HG03025 (cell line): ENCODE measurements around the gene SLC10A3.

ENCODE experiments used
- ATAC-seq: cut with Tn5 transposase; IDR thresholded peaks from one replicate; pipeline ENCODE4 v1.9.1; 2021; ENCODE audit warnings: mild to moderate bottlenecking, moderate library complexity; ENCODE audit not compliant: unreplicated experiment, low FRiP score

Gene SLC10A3, protein sequence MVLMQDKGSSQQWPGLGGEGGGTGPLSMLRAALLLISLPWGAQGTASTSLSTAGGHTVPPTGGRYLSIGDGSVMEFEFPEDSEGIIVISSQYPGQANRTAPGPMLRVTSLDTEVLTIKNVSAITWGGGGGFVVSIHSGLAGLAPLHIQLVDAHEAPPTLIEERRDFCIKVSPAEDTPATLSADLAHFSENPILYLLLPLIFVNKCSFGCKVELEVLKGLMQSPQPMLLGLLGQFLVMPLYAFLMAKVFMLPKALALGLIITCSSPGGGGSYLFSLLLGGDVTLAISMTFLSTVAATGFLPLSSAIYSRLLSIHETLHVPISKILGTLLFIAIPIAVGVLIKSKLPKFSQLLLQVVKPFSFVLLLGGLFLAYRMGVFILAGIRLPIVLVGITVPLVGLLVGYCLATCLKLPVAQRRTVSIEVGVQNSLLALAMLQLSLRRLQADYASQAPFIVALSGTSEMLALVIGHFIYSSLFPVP

DNA sequence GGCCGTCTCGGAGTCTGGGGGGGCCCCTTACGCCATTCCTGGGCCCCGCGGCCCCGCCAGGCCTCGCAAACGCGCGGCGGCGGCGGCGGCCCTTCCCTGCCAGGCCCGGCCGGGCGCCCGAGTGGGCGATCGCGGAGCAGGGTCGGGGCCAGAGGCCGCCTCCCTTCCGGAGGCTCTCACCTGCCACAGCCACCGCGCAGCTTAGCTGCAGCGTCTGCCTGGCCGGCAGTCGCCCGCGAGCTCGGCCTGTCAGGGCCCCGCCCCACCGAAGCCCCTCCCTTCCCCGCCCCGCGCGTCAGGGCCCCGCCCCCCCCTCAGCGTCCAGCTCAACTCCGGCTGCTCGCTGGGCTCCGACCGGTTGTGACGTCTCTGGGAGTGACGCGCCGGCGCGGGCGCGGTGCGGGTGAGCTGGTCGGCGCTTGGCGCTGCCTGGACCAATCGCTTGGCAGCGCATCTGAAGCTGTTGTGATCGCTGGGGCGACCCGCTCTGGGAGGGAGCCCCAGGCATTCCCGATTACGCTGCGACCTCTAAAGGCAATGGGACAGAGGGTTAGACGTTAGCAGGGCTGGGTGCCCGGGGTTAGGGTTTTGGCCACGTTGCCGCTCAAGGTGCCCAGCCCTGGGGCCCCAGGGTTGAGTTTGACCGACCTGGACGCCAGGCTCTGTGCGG, at the start of gene SLC10A3:
Gene SLC10A3 (minus strand): TSS at position 216 of the 670 bp plus-strand sequence. CDS start 1,689 bp downstream, outside the sequence.
- peak; percentile 50 for ATAC-seq

DNA sequence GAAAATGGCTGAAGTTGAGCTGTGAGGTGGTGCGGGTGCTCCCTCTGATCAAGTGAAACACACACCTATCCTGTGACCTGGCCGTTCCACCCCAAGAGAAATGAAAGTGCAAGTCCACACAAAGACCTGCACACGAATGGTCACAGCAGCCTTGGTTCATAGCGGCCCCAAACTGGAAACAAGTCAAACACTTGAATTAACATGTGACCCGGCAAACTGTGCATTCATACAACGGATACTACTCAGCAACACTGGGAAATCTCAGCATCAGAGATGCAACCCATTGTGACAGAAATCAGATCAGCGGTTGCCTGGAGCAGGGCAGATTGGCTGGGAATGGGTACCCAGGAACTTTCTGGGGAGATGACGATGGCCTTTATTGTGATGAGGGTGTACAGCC, 48.6 kb upstream of the SLC10A3 start:
- ATAC-seq, result no peak

DNA sequence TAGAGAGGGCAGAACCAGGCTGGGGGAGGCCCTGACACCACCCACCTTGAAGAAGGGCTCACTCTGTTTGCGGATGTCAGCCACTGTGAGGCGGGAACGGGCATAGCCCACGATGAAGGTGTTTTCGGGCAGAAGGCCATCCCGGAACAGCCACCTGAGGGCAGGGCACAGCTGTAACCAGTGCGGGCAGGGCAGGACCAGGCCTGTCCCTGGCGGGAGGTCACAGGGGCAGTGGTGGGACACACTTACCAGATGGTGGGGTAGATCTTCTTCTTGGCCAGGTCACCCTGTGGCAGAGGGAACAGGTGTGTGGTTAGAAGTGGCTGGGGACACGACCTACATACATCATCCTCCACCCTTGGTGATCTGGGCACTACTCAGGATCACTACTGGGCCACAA, 45.5 kb upstream of the SLC10A3 start:
- no peak for ATAC-seq

DNA sequence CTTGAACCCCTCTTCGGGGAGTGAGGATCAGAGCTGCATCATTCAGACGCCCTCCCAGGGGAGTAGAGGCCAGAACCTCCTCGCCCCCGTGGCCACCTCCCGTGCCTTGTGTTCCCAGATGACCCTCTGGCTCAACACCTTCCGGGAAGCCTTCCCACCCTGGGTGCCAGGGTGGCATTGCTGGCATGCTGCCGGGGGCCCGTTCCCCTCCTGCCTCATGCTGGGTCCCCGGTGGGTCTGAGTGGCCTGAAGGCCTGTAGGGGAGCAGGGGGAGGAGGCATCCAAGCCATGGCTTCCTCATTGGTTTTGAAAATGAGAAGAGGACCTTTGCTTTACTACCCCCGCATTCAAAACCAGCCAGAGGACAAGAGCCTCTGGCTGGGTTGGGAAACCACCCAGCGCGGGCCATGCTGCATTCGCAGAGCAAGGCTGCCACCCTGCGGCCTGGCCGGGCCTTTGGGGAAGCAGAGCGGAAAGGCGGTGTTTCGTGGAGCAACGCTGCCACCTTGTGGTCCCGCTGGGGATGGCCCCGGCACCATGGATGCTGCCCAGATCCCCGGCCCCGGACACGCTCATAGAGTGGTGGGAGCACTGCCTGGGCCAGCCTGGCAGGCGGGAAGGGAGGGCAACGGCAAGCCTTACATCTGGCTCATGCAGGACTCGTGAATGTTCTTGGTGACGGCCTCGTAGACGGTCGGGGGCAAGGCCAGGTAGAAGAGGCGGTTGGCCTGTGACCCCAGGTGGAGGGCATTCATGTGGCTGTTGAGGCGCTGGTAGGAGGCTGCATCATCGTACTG, 44.3 kb upstream of the SLC10A3 start:
- peak; percentile 78 for ATAC-seq

DNA sequence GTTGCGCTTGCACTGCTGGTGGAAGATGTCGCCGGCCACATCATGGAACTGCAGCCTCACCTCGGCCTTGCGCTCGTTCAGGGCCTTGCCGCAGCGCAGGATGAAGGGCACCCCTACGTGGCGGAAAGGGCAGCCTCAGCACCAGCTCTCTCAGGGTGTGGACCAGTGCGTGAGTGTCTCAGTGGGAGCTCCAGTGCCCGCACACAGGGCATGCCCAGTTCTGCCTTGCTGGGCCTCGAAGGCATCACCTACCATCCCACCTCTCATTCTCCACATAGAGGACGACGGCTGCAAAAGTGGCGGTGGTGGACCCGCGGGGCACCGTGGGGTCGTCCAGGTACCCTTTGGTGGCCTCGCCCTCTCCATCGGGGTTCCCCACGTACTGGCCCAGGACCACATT, 42.3 kb upstream of the SLC10A3 start:
- ATAC-seq, result no peak

DNA sequence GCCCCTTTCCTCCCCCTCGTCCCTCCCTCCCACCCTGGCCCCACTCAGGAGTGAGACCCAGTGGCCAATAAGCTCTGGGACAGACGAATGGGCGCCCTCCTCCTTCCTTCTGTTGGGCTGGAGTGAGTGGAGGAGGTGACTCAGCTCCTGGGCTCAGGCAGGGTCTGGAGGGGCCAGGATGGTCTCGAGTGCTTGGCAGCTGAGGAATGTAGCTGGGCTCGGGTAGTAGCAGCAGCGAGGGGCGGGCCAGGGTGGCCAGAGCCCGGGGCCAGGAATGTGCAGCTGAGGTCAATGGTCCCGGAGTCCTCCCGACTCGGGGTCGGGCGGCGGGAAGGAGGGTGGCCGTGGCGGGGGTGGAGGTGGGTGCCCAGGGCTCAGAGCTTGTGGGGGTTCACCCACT, 41.2 kb upstream of the SLC10A3 start:
- ATAC-seq, result no peak

DNA sequence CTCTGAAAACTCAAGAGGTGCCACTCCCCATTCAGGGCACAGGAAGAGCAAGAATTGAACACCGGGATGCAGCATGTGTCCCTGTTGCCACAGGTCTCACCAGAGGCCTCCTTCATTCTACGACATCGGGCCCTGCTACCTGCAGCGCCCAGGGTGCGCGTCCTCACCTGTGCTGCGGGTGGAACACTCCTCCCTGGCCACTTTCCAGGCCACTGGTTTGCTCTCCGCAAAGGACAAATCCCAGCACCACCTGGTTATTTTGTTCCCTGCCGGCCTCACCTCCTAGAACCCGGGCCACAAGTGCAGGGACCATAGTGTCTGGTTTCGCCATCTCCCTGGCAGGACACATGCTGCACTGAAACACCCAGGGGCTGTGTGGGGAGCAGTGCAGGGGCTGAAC, 39.9 kb upstream of the SLC10A3 start:
- no peak for ATAC-seq

DNA sequence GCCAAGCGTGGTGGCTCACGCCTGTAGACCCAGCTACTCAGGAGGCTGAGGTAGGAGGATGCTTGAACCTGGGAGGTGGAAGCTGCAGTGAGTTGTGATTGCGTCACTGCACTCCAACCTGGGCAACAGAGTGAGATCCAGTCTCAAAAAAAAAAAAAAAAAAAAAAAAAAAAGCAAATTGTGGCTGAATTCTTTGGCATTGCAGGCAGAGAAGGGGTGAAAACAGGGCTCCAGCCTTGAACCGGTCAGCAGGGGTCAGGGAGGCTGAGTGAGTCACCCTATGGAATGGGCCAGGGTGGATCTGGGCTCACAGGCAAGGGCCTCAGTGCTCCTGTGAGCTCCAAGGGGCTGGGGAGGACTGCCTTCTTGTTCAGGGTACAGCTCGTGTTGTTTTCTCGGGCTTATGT, 38.8 kb upstream of the SLC10A3 start:
- ATAC-seq, result no peak

DNA sequence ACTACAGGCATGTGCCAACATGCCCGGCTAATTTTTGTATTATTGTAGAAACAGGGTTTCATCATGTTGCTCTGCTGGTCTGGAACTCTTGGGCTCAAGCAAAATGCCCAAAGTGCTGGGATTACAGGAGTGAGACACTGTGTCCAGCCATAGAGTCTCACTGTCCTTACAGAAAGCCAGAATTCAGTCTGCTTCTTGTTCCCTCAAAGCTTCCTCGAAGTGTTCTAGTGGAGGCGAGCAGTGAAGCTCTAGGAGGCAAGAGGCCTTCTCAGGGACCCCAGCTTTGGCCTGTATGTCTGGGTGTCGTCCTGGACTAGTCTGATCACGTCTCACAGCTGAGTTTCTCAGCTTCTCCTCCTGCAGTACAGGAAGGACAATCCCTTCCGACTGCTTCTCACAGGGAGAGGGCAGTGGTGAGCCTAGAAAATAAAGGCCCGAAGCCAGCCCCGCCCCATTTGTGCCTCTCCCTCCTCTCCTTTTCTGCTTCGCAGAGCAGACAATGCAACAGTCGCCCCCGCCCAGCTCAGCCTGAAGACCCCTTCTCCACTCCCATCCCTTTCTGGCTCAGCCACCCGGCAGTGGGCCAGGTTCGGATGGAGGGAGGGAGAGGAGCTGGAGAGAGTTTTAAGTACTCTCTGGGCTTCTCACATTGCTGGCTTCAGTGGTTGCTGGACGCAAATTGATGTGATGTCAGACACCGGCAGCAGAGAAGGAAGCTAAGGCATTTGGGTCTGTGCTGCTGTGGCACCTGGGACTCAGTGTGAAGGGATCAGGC, 36.7 kb upstream of the SLC10A3 start:
- no peak for ATAC-seq

DNA sequence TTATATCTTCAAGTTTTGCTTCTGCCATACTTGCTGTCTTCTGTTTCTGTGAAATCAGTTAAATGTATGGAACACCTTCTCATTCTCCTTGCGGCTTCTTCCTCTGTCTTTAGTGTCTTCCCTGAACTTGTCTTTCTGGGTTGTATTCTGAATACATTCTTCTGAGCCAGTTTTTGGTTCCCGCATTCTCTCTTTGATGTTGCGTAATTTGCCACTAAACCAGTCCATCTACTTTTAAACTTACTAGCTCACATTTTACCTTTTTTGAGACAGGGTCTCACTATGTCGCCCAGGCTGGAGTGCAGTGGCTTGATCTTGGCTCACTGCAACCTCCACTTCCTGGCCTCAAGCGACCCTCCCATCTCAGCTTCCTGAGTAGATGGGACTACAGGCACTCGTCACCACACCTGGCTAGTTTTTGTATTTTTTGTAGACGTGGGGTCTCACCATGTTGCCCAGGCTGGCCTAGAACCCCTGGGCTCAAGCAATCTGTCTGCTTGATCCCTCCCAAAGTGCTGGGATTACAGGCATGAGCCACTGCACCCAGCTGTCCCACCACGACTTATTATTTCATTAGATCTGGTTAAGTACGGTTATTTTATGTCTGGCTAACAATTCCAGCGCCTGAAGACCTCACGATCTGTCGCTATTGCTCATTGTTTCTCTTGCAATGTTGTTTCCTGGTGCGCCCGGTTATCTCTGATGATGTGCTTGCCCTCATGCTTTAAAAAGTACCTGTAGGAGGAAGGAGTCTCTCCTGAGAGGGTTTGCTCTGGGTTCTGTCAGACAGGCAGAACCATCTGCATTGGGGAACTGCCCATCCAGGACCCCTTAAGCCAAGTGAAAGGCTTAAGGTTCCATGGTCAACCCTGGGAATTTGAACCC, 35.4 kb upstream of the SLC10A3 start:
- no peak for ATAC-seq

DNA sequence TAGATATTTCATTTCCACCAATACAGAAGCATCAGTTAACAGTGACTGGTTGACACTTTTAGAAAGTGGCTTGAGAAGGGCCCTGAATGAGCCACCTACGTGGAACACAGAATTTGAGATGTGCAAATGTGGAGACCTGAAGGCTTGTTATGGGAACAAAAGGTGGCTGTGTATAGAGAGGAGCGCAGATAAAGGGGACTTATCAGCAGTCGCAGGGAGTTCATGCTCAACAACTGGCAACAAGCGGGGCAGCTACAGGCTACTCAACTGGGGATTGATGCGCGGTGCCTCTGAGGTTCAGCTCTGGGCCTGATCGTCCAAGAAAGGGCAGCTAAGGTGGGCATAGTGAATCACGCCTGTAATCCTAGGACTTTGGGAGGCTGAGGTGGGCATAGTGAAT, 29.0 kb upstream of the SLC10A3 start:
- no peak for ATAC-seq

DNA sequence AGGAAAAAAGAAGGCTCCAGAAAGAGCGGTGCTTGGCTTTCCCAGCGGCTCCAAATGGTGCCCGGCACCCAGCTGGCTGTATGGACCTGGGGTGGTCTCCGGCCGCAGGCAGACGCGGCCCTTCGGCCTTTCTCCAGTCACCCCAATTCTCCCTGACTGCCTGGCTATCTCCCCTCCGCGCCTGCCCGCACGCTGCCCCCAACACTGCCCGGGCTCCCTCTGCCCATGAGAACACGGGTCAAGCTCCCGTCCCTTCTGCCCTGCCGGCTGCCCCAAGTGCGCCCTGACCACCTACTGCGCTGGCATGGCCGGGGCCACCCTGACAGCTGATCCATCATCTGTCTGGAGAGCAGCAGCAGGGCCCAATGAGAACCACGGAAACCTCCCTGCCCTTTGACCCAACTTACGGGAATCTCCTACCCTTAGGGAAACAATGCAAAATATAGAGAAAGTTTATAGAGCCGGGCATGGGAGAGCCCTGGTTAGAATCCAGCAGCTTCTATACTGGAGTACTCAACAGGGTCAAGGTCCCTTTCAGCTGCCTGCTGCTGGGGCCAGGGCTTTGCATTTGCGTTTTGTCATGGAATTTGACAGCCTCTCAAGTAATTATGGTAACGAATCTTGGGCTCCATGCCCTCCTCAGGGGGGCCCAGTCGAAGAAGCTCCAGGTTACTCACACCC, 26.8 kb upstream of the SLC10A3 start:
- no peak for ATAC-seq

DNA sequence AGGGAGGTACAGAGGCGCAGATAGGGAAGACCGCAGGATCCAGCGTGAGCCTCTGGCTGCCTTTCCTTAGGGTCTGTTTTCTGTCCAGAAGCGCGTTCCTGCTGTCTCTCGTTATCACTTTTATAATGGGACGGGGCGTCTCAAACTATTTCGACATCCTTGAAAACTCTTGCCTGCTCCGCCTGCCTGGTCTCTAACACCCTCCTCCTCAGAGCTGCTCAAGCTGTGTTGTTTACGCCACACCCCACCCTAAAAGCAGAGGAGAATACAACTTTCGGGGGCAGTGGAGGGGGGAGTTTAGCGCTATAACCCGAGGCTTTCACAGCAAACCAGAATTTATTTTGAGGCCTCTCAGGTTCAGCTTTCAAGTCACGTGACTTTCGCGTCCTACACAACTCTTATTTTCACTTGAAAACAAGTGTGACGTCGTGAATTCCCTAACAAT, 26.2 kb upstream of the SLC10A3 start:
- no peak for ATAC-seq

DNA sequence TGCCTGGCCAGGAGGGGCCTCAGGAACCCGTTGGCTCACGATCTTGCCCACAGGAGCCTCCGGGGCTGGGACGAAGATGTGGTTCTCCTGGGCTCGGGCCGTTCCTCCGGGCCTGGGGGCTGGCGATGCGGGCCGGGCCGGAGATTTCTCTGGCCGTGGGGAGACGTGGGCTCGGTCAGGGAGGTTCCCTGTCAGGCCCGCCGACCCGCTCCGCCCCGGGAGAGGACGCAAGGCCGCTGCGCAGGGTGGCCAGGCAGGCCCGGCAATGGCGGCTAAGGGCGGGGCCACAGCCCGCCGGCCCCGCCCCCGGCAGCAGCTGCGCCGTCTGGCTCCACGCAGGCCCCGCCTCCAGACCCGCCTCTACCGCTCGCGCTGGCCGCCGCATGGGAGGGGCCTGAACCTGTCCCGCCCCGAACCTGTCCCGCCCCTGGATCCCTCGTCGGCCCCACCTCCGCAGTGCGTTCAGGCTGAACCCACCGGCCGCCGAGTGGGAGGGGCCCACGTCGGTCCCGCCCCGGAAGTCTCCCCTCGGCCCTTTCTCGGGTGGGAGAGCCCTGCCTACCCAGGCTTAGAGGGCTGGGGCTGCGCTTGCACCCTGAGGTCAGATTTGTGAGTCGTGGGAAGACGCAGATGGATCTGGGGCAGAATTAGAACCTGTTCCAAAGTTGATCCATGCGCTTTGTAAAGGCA, 25.7 kb upstream of the SLC10A3 start, which contains the start of gene FAM3A:
Gene FAM3A (minus strand): TSS at position 267 of the 690 bp plus-strand sequence. CDS start 460 bp downstream, outside the sequence.
- peak; percentile 78 for ATAC-seq

DNA sequence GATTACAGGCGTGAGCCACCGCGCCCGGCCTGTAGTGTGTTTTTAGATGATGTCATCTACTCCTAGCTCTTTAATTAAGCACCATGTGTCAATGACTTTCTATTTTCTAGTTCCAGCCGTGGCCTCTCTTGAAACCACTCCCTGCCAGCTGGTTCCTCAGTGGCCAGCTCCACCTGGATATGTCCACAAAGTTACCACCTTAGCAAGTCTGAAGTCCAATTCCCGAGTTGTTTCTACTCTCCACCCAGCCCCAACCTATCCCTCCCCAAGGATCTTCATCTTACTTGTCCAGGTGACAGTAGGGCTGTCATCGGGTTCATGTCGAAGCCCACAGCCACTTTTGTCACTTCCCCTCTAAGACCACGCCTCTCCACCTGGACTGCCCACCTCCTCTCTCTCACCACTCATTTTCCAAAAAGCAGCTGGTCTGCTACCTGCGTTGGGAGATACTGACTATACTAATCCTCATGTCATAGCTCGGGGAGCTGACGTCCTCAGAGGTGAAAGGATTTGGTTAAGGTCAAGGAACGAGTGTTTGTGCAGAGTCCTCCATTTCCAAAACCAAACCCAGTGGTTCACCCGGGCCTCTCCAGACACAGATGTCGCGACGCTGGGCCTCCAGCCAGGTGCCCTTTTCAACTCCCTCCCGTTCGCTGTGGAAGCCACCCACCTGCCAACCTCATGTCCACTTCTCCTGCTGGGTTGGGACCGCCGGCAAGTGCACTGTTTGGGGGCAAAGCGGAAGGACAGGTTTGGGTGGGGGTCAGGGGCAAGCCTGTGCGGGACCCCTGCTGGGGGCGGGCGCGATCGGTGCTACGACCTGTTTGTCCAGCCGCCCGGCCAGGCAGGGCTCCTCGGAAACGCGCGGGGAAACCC, 24.9 kb upstream of the SLC10A3 start:
- ATAC-seq, result no peak

DNA sequence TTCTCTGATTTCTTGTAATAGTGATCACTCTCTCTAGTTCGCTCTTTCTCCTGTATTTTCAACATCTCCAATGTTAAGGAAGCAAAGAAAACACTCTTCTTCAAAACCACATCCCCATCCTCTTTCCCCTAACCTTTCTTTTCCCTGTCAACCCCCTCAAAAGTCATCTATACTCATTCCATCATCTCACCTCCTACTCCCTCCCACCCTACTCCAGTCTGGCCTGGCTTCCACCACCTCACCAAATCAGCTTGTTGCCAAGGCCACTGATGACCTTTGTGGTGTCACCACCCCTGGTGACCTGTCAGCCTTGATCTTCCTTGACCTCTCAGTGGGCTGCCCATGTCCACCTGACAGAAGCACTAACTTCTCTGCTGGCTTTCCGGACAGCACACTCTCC, 23.3 kb upstream of the SLC10A3 start:
- no peak for ATAC-seq
